ENCODE data around the gene TRABD2B.

GRCh38 chr1:48026275-48026674 lies 29.1 kb upstream of the TRABD2B start:
- no peak for TF ChIP-seq CTCF (IDR thresholded peaks at IDR 0.05)
- no peak for TF ChIP-seq POLR2AphosphoS5 (IDR thresholded peaks at IDR 0.05)

Data from prostate gland (tissue), 2 donors.